ENCODE measurements around the gene NTRK2.

Gene NTRK2

GRCh38 chr9:84812355-84812754 is 142.8 kb downstream of the NTRK2 start (continued):
- TF ChIP-seq ZNF701 (tag by site-specific recombination; IDR thresholded peaks at IDR 0.05) (no peak), ZNF747 (tag by site-specific recombination; IDR thresholded peaks at IDR 0.05) (no peak), ZNF692 (tag by site-specific recombination; IDR thresholded peaks at IDR 0.05) (no peak), ZNF146 (tag by site-specific recombination; IDR thresholded peaks at IDR 0.05) (no peak), ZSCAN5A (tag by site-specific recombination; IDR thresholded peaks at IDR 0.05) (no peak), ZNF521 (tag by site-specific recombination; IDR thresholded peaks at IDR 0.05) (no peak), MYNN (tag by site-specific recombination; IDR thresholded peaks at IDR 0.05; ENCODE audit: borderline replicate concordance) (no peak), ZNF423 (tag by site-specific recombination; IDR thresholded peaks at IDR 0.05) (no peak)

GRCh38 chr9:84812847-84813246 is 143.3 kb downstream of the NTRK2 start:
- Histone ChIP-seq H3K4me3 (ENCODE audit: low read depth, low read length) (no peak overlapping the region), H3K4me1 (ENCODE audit: control insufficient read depth, insufficient read depth, low read length) (no peaks in the 10 kb centered on the region), H3K9me3 (ENCODE audit: control insufficient read depth, insufficient read depth, low read depth, low read length) (no peaks in the 10 kb centered on the region), H3K27ac (ENCODE audit: extremely low read depth, low read depth, low read length) (no peak overlapping the region), H3K36me3 (ENCODE audit: control insufficient read depth in 2 of 2, insufficient read depth in 1 of 2, low read length in 2 of 2) (no peaks in the 10 kb centered on the region)
- ChIA-PET CTCF (interaction anchor here (0.5 kb wide), 1 partner anchor 9 kb away, joined by 3 read pairs; no protein-coding TSS in a partner anchor), POLR2A (no interaction called here)
- TF ChIP-seq ZFP3 (tag by site-specific recombination; IDR thresholded peaks at IDR 0.05; ENCODE audit: low read depth) (no peak), ZBTB26 (tag by site-specific recombination; optimal IDR thresholded peaks at IDR 0.05) (no peak), CTCF (tag by site-specific recombination; IDR thresholded peaks at IDR 0.05) (no peak), ZNF138 (tag by site-specific recombination; IDR thresholded peaks at IDR 0.05; ENCODE audit: borderline replicate concordance) (no peak), ZNF292 (tag by site-specific recombination; IDR thresholded peaks at IDR 0.05; ENCODE audit: borderline replicate concordance, low read depth) (no peak), ZNF140 (tag by site-specific recombination; IDR thresholded peaks at IDR 0.05) (no peak), ZNF660 (tag by site-specific recombination; IDR thresholded peaks at IDR 0.05) (no peak), ZNF654 (tag by site-specific recombination; IDR thresholded peaks at IDR 0.05; ENCODE audit: low read depth) (no peak), ZNF513 (tag by site-specific recombination; IDR thresholded peaks at IDR 0.05) (no peak), FEZF1 (tag by site-specific recombination; IDR thresholded peaks at IDR 0.05) (no peak), YY1 (tag by site-specific recombination; IDR thresholded peaks at IDR 0.05) (no peak), ZSCAN18 (tag by site-specific recombination; IDR thresholded peaks at IDR 0.05) (no peak), BCL6B (tag by site-specific recombination; IDR thresholded peaks at IDR 0.05) (no peak), HOXD13 (CRISPR knock-in tag; IDR thresholded peaks at IDR 0.05; ENCODE audit: borderline replicate concordance) (no peak), ZBTB1 (tag by site-specific recombination; IDR thresholded peaks at IDR 0.05) (no peak), HIC1 (tag by site-specific recombination; IDR thresholded peaks at IDR 0.05) (no peak), ZNF544 (tag by site-specific recombination; IDR thresholded peaks at IDR 0.05) (no peak), ZNF416 (tag by site-specific recombination; IDR thresholded peaks at IDR 0.05) (no peak)

Data from HEK293 (cell line).